Endodermal cell (in vitro differentiated cells): ENCODE data around the gene PTCRA. TPM values are rescaled to one million over a fixed set of nuclear protein-coding genes. Genes with fewer than 3 reads are reported as not detected.

Experiments
- DNase-seq: peaks from one replicate; pipeline ENCODE4 v3.0.0-alpha.2; 2017
- H3K27ac ChIP-seq: 2 replicates; pipeline ENCODE4 v1.5.1; 2013; ENCODE audit warnings: mild to moderate bottlenecking, low read depth, low read length, moderate library complexity
- H3K27me3 ChIP-seq: 2 replicates; pipeline ENCODE4 v1.6.1; 2013; ENCODE audit warnings: mild to moderate bottlenecking, low read length, moderate library complexity; ENCODE audit not compliant: insufficient read depth, control insufficient read depth, poor library complexity, severe bottlenecking
- H3K36me3 ChIP-seq: 2 replicates; pipeline ENCODE4 v1.7.0; 2013; ENCODE audit warnings: mild to moderate bottlenecking, low read length, moderate library complexity; ENCODE audit not compliant: control insufficient read depth, insufficient read depth
- H3K4me1 ChIP-seq: one replicate; pipeline ENCODE4 v1.7.0; 2013; ENCODE audit warnings: low read length; ENCODE audit not compliant: control insufficient read depth, insufficient read depth
- H3K4me3 ChIP-seq: 2 replicates; pipeline ENCODE4 v1.5.1; 2013; ENCODE audit warnings: mild to moderate bottlenecking, low read length, moderate library complexity
- H3K9ac ChIP-seq: 2 replicates; pipeline ENCODE4 v1.6.1; 2013; ENCODE audit warnings: mild to moderate bottlenecking, low read length, moderate library complexity; ENCODE audit not compliant: poor library complexity, severe bottlenecking; ENCODE audit errors: extremely low read depth
- H3K9me3 ChIP-seq: 2 replicates; pipeline ENCODE4 v1.6.1; 2013; ENCODE audit warnings: mild to moderate bottlenecking, low read length, moderate library complexity; ENCODE audit not compliant: control insufficient read depth
- H3K27ac Mint-ChIP-seq: 2 replicates; pipeline ENCODE4 v1.8.0; 2020; ENCODE audit warnings: mixed read lengths
- H3K27me3 Mint-ChIP-seq: 2 replicates; pipeline ENCODE4 v1.8.0; 2021; ENCODE audit warnings: mild to moderate bottlenecking, mixed read lengths; ENCODE audit not compliant: insufficient read depth
- H3K36me3 Mint-ChIP-seq: 2 replicates; pipeline ENCODE4 v1.8.0; 2020; ENCODE audit warnings: low read depth, mixed read lengths
- H3K4me1 Mint-ChIP-seq: 2 replicates; pipeline ENCODE4 v1.8.0; 2020; ENCODE audit warnings: mixed read lengths
- H3K4me3 Mint-ChIP-seq: 2 replicates; pipeline ENCODE4 v1.8.0; 2020; ENCODE audit warnings: mild to moderate bottlenecking, moderate library complexity, mixed read lengths
- H3K9me3 Mint-ChIP-seq: 2 replicates; pipeline ENCODE4 v1.8.0; 2020; ENCODE audit warnings: mild to moderate bottlenecking, mixed read lengths
- CTCF ChIP-seq: fragments of 200-600 bp; sonication (generic); conservative IDR thresholded peaks from 2 replicates; pipeline ENCODE4 v1.5.0; 2021; ENCODE audit warnings: antibody characterized with exemption, mild to moderate bottlenecking
- WGBS, 2 experiments: methylation state at CpG; one replicate each; pipeline versions ENCODE4 v1.1.5 to v1.1.7; 2013; ENCODE audit warnings: missing lambda C conversion rate in 2 of 2, mixed read lengths in 1 of 2; ENCODE audit not compliant: insufficient coverage in 1 of 2, insufficient read length in 1 of 2; 5-methylcytosine and 5-hydroxymethylcytosine counted together
- total RNA-seq, 2 donors: library from RNA; stranded (reverse); fragmentation: NEBNext Ultra II Directional in 1 of 2; extraction: Animal tissue kit (Norgen Biotek cat#: 25700) in 1 of 2; gene quantifications; 2 replicates in 1 of 2; 3 replicates in 1 of 2; pipeline ENCODE4 v1.2.1, GENCODE V29; 2021

Gene PTCRA
- total RNA-seq, 2 donors from 2014 or later: not detected

GRCh38 chr6:42966571-42966970, 50.7 kb downstream of the PTCRA start:
- Histone ChIP-seq H3K4me1 (no peaks in the 10 kb centered on the region), H3K27me3 (no peaks in the 10 kb centered on the region), H3K4me3 (no peak overlapping the region), H3K9me3 (no peaks in the 10 kb centered on the region), H3K9ac (no peak overlapping the region), H3K36me3 (no peaks in the 10 kb centered on the region), H3K27ac (no peak overlapping the region)
- H3K27ac Mint-ChIP-seq: no peak overlapping the region
- H3K36me3 Mint-ChIP-seq: peaks cover 33% of the 10 kb centered on the region
- no peak for TF ChIP-seq CTCF
- no peak for DNase-seq
- no peaks in the 10 kb centered on the region for H3K9me3 Mint-ChIP-seq
- H3K4me1 Mint-ChIP-seq: peaks cover 3% of the 10 kb centered on the region
- WGBS, 2 experiments: 93 to 100% methylated on average over 1 to 7 of the region's 7 CpGs
- no peak overlapping the region for H3K4me3 Mint-ChIP-seq
- peaks cover 4% of the 10 kb centered on the region for H3K27me3 Mint-ChIP-seq

- Mint-ChIP-seq H3K27me3 (peaks cover under 1% of the 10 kb centered on the region), H3K36me3 (peaks cover 27% of the 10 kb centered on the region), H3K4me1 (peaks cover 3% of the 10 kb centered on the region), H3K4me3 (no peak overlapping the region), H3K27ac (no peak overlapping the region), H3K9me3 (no peaks in the 10 kb centered on the region)
- no peaks in the 10 kb centered on the region for H3K36me3 ChIP-seq
- no peak overlapping the region for H3K9ac ChIP-seq
- H3K9me3 ChIP-seq: no peaks in the 10 kb centered on the region
- no peak overlapping the region for H3K4me3 ChIP-seq
- H3K27ac ChIP-seq: no peak overlapping the region
- H3K4me1 ChIP-seq: no peaks in the 10 kb centered on the region
- 89 to 93% methylated on average over 9 to 11 of the region's 11 CpGs for WGBS, 2 experiments
- no peak for DNase-seq
- no peak for TF ChIP-seq CTCF
- H3K27me3 ChIP-seq: no peaks in the 10 kb centered on the region
Observed at GRCh38 chr6:42967228-42967627, 51.4 kb downstream of the PTCRA start.

- H3K27me3 ChIP-seq: no peaks in the 10 kb centered on the region
- H3K4me1 ChIP-seq: no peaks in the 10 kb centered on the region
- 96 to 98% methylated on average over 7 to 12 of the region's 12 CpGs for WGBS, 2 experiments
- no peak for DNase-seq
- H3K4me3 ChIP-seq: no peak overlapping the region
- Mint-ChIP-seq H3K4me1 (peaks cover 3% of the 10 kb centered on the region), H3K4me3 (no peak overlapping the region), H3K27ac (no peak overlapping the region), H3K36me3 (peaks cover 22% of the 10 kb centered on the region), H3K9me3 (no peaks in the 10 kb centered on the region), H3K27me3 (no peaks in the 10 kb centered on the region)
- H3K9me3 ChIP-seq: no peaks in the 10 kb centered on the region
- TF ChIP-seq CTCF: no peak
- H3K9ac ChIP-seq: no peak overlapping the region
- no peak overlapping the region for H3K27ac ChIP-seq
- no peaks in the 10 kb centered on the region for H3K36me3 ChIP-seq
Observed at GRCh38 chr6:42968126-42968701, 52.4 kb downstream of the PTCRA start.
